SK-N-MC (cell line): ENCODE data around the gene BORCS8.

Source experiments
- EZH2 ChIP-seq: fragments of 200-600 bp; sonication (generic); IDR thresholded peaks from one replicate; pipeline ENCODE4 v1.6.1; 2017; ENCODE audit warnings: antibody characterized with exemption
- POLR2AphosphoS5 ChIP-seq: IDR thresholded peaks from 2 replicates; pipeline ENCODE4 v1.6.1; 2012; ENCODE audit warnings: mild to moderate bottlenecking, low read depth, low read length, borderline replicate concordance

DNA sequence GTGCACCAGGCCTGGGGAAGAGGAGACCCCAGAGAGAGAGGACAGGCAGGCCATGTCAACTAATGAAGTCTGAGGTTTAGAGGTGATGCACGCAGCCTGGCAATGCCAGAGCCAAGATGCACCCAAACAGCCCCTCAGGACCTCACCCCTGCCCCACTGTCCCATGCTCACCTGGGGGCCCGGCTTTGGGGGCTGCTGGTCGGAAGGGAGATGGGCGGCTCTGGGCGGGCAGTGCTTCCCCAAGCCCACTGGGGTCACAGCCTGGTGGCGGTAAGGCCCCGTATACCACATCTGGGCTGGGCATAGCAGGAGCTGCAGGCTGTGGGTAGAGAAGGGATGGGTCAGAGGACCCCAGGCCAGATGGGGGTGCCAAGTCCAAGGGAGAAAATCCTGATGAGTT is 45.1 kb downstream of the BORCS8 start:
- no peak for TF ChIP-seq POLR2AphosphoS5
- no peak for TF ChIP-seq EZH2
